Measurements from ENCODE around the gene BAIAP2L1.
A peak's percentile ranks its signal among the peaks of the same experiment; 100 is the strongest.

BAIAP2L1 gene

DNA sequence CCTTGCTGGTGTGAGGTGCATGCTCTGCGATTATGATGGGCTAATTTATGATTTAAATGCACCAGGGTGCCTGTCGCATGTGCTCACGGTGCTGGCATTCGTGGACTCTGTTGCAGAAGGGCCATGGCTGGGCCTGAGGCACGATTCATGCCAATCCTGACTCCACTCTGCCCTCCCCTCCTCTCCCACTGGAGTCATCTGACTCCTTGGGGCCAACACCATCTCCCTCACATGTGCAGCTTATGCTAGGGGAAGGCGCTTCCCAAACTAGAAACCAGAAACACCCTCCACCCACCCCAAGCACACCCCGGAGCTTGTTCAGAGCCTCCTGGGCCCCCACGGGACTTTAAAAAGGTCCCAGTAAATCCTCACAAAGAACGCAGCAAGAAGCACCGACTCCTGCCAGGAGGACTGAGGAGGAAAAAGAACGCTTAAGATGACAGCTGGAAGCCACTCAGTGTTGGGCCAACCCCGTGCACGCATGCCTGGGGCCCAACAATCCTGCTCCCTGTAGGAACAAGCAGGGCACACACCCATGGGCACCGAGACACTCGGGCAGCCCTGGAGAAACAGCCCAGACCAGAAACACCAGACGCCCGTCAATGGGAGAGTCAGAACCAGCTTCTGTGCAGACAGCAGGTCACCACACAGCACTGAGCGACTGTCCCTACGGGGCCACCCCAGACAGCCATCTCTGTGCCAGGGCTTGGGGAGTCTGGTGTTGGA, 105.3 kb downstream of the BAIAP2L1 start:
- no peak for TF ChIP-seq CTCF (conservative IDR thresholded peaks at IDR 0.05; ENCODE audit: low read depth)
- ChIA-PET CTCF (interaction anchor here (0.7 to 1.4 kb wide), 3 partner anchors 65 to 125 kb away, joined by 3 to 6 read pairs (median 5); partner anchors contain the start of gene BAIAP2L1), POLR2A (ENCODE audit: low non-redundant PET) (no interaction called here)
- peak overlapping the region; percentile 68 for H3K27ac ChIP-seq
- DNase-seq (ENCODE audit: low spot score), result no peak

GRCh38 chr7:98294798-98295382, 106.0 kb downstream of the BAIAP2L1 start:
- CTCF ChIA-PET, result interaction anchor here (0.6 to 1.4 kb wide), 9 partner anchors 9 to 546 kb away, joined by 3 to 7 read pairs (median 4); partner anchors contain the start of gene BAIAP2L1
- POLR2A ChIA-PET (ENCODE audit: low non-redundant PET), result no interaction called here
- H3K27ac ChIP-seq, result peak overlapping the region; percentile 68
- DNase-seq (ENCODE audit: low spot score), result peak; percentile 74
- peak; percentile 82 for TF ChIP-seq CTCF (conservative IDR thresholded peaks at IDR 0.05; ENCODE audit: low read depth)

DNA sequence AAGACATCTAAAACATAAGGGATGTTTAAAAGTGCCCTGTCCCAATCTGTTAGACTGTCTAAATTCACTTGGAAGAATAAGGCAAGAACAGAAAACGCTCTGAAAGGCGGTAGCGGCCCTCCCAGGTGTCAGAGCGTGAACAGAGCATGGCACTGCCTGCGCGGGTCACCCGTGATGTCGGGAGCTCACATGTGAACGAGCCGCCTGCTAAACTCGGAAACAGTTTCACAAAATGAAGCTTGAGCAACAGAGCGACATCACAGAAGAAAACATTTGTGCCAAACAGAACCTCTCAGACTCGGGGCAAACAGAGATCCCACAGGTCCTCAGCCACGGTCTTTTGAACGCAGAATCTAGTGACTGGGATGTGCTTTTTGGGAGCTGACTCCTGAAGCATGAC, 106.6 kb downstream of the BAIAP2L1 start:
- TF ChIP-seq CTCF (conservative IDR thresholded peaks at IDR 0.05; ENCODE audit: low read depth), result no peak
- ChIA-PET POLR2A (ENCODE audit: low non-redundant PET) (no interaction called here), CTCF (interaction anchor here (0.6 to 1.1 kb wide), 9 partner anchors 8 to 547 kb away, joined by 3 to 7 read pairs (median 3); partner anchors contain the start of gene BAIAP2L1)
- peak overlapping the region; percentile 68 for H3K27ac ChIP-seq
- no peak for DNase-seq (ENCODE audit: low spot score)

DNA sequence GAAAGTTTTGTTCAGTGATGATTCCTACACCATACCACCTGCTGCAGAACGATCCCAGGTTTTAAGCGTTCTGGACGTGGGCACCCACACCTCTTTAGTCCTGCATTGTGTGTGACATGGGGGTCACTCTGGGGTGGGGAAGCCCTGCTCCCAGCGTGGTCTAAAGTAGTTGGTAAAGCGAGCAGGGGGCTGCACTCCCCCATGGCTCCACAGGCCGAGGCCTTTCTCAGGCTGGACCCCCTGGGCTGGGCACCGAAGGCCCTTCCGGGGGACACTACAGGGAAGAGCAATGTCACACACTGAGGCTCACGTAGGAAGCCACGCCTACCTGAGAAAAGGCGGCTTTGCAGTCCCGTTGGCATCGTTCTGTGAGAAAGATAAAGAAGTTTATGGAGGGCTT, 107.1 kb downstream of the BAIAP2L1 start:
- ChIA-PET POLR2A (ENCODE audit: low non-redundant PET) (no interaction called here), CTCF (interaction anchor here (0.7 to 1.1 kb wide), 3 partner anchors 77 to 548 kb away, joined by 3 to 7 read pairs (median 3); partner anchors contain the start of gene BAIAP2L1)
- TF ChIP-seq CTCF (conservative IDR thresholded peaks at IDR 0.05; ENCODE audit: low read depth), result no peak
- peak overlapping the region; percentile 68 for H3K27ac ChIP-seq
- DNase-seq (ENCODE audit: low spot score), result no peak

DNA sequence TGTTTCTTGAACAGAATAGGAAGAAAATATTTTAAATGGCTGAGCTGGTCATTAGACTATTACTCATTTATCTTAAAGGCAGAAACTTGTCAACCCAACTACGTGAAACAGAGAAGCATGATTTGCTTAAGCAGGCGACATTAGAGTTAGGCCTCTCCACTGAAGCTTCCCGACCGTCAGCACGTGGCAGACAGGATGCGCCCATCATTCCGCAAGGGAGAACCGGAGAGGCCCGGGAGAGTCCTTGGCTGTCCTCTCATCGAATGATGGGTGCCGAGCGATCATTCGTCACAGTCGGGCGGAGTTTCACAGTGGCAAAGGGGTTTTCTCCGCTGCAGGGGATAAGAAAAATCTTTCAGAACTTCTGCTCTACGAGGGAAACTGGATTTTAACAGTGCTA, 107.6 kb downstream of the BAIAP2L1 start:
- POLR2A ChIA-PET (ENCODE audit: low non-redundant PET), result no interaction called here
- TF ChIP-seq CTCF (conservative IDR thresholded peaks at IDR 0.05; ENCODE audit: low read depth), result no peak
- no peak for DNase-seq (ENCODE audit: low spot score)
- CTCF ChIA-PET, result no interaction called here
- H3K27ac ChIP-seq, result peak overlapping the region; percentile 68

DNA sequence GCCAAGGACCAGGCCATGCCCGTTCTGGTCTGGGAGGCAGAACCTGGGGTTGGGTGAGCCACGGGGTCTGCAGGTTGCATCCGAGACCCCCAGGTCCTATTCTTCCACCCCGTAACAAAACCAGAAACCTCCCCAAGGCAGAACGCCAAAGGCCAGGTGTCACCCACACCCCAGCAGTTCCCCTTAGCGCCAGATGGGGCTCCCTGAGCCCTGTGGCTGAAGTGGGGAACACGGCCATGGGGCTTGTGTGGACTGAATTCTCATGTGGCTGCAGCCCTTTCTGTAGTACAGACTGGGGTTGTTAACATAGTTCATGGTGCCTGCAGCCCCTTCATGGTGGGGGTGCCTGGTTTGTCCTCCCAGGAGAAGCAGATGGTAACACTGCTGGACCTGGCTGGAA, 109.2 kb downstream of the BAIAP2L1 start:
- H3K27ac ChIP-seq, result peak overlapping the region; percentile 97
- peak; percentile 15; the same call in 1 of the 2 replicates for TF ChIP-seq CTCF (conservative IDR thresholded peaks at IDR 0.05; ENCODE audit: low read depth)
- POLR2A ChIA-PET (ENCODE audit: low non-redundant PET), result interaction anchor here (0.6 kb wide), 1 partner anchor 94 kb away, joined by 3 read pairs; no protein-coding TSS in a partner anchor
- DNase-seq (ENCODE audit: low spot score), result no peak
- CTCF ChIA-PET, result no interaction called here
